K562 (cell line): ENCODE results near the gene BSX. TPM values are rescaled to one million over a fixed set of nuclear protein-coding genes. Genes with fewer than 3 reads are reported as not detected.

ENCODE experiments used
- CC2D1A ChIP-seq: fragments of 450-650 bp; IDR thresholded peaks from 2 replicates; pipeline ENCODE4 v1.6.1; 2017; ENCODE audit warnings: mild to moderate bottlenecking
- GABPA ChIP-seq: fragments of 200-800 bp; sonication (Bioruptor generic); conservative IDR thresholded peaks from 2 replicates; pipeline ENCODE4 v1.6.1; 2016; ENCODE audit warnings: low read depth, missing genetic modification characterization, missing compliant biosample characterization
- MCM3 ChIP-seq: fragments of 450-650 bp; IDR thresholded peaks from 2 replicates; pipeline ENCODE4 v1.6.1; 2016
- YY1 ChIP-seq, 3 experiments: IDR thresholded peaks; 2 replicates each; pipeline ENCODE4 v1.6.1; 2011; ENCODE audit warnings: low read length in 2 of 3, mild to moderate bottlenecking in 2 of 3, moderate library complexity in 2 of 3, borderline replicate concordance in 1 of 3, control low read depth in 1 of 3, low read depth in 1 of 3; ENCODE audit not compliant: insufficient read depth in 3 of 3, insufficient replicate concordance in 2 of 3, control insufficient read depth in 1 of 3, insufficient read length in 1 of 3; ENCODE audit errors: extremely low read depth in 1 of 3
- polyA plus RNA-seq, 8 experiments: library from polyadenylated mRNA; depleted of rRNA in 4 of 8; stranded (reverse) in 5 of 8; unstranded in 3 of 8; fragments of >200 nt; fragmentation: Nextera tagmentation in 2 of 8; fragmentation: Illumina TruSeq in 1 of 8; extraction: Ambion mirVana in 2 of 8; extraction: Trizol in 1 of 8; gene quantifications; 2 replicates each; pipeline versions ENCODE4 v1.2.1 to v1.2.3, GENCODE V29; 2011 to 2014; ENCODE audit warnings: inconsistent platforms in 1 of 8, missing spikeins in 1 of 8
- total RNA-seq, 7 experiments: library from RNA; depleted of rRNA in 6 of 7; stranded (reverse); fragments of >200 nt in 6 of 7; fragmentation: Illumina TruSeq in 2 of 7; extraction: Trizol in 2 of 7; gene quantifications; 2 replicates each; pipeline versions ENCODE4 v1.2.1 to v1.2.3, GENCODE V29; 2011 to 2021; ENCODE audit warnings: low replicate concordance in 1 of 7
- TF ChIP-seq, protein P1 (sequence below): fragments of 450-650 bp; IDR thresholded peaks from 2 replicates; pipeline ENCODE4 v1.6.1; 2016; ENCODE audit warnings: mild to moderate bottlenecking
- TF ChIP-seq, protein P2 (sequence below), 2 experiments: fragments of 450-650 bp; conservative IDR thresholded peaks; 2 replicates each; pipeline ENCODE4 v1.6.1; 2017; ENCODE audit warnings: mild to moderate bottlenecking in 2 of 2, moderate library complexity in 2 of 2

Gene BSX
- total and polyA plus RNA-seq, 9 of the 15 experiments (the other 6 are each of a cell fraction or from before 2014, with no cell fraction given) = not detected

DNA sequence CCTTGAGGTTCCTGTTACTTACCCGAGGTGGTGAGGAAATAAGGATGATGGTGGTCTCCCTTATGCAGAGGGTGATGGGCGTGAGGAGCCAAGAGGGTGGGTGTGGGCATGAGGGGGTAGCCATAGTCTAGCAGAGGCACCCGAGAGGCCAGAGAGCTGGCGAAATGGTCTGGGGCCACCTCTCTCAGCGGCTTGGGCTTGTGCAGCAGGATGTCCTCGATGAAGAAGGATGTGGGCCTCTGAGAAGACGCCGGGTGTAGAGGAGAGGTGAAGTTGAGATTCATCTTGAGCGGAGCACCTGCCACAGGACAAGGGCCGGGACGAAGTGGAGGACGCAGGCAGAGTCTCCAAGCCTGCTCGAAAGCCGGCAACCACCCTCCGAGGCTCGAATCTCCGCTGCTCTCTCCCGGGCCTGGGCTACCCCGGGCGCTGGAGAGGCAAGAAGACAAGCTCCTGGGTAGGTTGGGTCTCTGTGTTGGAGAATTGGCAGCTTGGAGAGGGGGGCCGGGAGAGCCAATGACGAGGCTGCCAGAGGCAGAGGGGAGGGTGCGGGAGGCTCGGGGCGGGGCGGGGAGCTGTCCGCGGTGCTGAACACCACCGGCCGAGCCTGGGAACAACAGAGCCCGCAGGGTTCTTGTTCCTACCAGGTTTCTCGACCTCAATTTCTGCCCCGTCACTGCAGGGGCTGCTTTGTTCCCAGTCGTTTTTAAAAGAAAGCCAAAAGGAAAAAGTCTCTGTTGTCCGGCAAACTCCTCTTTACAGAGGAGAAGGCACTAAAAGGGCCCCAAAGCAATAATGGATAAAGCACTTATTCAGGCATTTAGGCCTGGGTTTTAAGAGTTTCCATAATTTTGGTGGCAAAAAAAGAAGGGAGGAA, at the start of gene BSX (continued):
- TF ChIP-seq YY1 (IDR thresholded peaks at IDR 0.05; ENCODE audit: borderline replicate concordance in 1 of 3, control insufficient read depth in 1 of 3, extremely low read depth in 1 of 3, insufficient read depth in 3 of 3, insufficient read length in 1 of 3, insufficient replicate concordance in 2 of 3, low read depth in 1 of 3, low read length in 2 of 3) (no peak), MCM3 (no peak), CC2D1A (no peak), GABPA (tag) (no peak)
- TF ChIP-seq, protein P1, sequence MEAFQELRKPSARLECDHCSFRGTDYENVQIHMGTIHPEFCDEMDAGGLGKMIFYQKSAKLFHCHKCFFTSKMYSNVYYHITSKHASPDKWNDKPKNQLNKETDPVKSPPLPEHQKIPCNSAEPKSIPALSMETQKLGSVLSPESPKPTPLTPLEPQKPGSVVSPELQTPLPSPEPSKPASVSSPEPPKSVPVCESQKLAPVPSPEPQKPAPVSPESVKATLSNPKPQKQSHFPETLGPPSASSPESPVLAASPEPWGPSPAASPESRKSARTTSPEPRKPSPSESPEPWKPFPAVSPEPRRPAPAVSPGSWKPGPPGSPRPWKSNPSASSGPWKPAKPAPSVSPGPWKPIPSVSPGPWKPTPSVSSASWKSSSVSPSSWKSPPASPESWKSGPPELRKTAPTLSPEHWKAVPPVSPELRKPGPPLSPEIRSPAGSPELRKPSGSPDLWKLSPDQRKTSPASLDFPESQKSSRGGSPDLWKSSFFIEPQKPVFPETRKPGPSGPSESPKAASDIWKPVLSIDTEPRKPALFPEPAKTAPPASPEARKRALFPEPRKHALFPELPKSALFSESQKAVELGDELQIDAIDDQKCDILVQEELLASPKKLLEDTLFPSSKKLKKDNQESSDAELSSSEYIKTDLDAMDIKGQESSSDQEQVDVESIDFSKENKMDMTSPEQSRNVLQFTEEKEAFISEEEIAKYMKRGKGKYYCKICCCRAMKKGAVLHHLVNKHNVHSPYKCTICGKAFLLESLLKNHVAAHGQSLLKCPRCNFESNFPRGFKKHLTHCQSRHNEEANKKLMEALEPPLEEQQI = no peak
- TF ChIP-seq, protein P2, sequence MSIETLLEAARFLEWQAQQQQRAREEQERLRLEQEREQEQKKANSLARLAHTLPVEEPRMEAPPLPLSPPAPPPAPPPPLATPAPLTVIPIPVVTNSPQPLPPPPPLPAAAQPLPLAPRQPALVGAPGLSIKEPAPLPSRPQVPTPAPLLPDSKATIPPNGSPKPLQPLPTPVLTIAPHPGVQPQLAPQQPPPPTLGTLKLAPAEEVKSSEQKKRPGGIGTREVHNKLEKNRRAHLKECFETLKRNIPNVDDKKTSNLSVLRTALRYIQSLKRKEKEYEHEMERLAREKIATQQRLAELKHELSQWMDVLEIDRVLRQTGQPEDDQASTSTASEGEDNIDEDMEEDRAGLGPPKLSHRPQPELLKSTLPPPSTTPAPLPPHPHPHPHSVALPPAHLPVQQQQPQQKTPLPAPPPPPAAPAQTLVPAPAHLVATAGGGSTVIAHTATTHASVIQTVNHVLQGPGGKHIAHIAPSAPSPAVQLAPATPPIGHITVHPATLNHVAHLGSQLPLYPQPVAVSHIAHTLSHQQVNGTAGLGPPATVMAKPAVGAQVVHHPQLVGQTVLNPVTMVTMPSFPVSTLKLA (conservative IDR thresholded peaks at IDR 0.05) = no peak
